Measurements from ENCODE around the gene PIK3R2. TPM values are rescaled to one million over a fixed set of nuclear protein-coding genes. Genes with fewer than 3 reads are reported as not detected.

The PIK3R2 gene
- total RNA-seq, 4 donors from 2014 or later: 12.2 to 38.1 (median 15.7) TPM

DNA sequence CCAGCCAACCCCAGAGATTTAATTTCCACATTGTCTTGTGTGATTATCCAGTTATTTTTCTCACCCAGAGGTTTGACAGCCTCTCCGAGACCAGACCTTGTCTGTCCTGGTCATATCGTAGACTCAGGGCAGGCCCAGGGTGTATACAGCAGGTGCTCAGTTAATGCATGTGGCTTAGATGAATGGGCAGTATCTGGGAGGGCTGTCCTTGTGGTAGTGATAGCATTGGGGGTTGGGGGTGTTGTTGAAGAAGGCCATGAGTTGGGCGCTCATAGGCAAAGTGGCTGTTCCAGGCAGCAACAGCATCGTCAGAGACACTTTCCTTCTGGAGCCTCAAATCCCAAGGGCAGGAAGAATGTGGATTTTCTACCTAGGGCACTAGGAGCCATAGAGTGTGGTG is 38.5 kb upstream of the PIK3R2 start:
- Histone ChIP-seq H3K27me3 (peaks cover 0 to 12% of the 10 kb centered on the region in 2 donors), H3K27ac (no peak overlapping the region), H3K4me1 (peaks cover 3 to 44% (median 31%) of the 10 kb centered on the region in 4 donors), H3K36me3 (peaks cover 0 to 12% (median 0%) of the 10 kb centered on the region in 3 donors), H3K4me3 (no peak overlapping the region), H3K9me3 (no peaks in the 10 kb centered on the region)
- no peak for DNase-seq (ENCODE audit: low spot score in 2 of 2)
- TF ChIP-seq, protein P1, sequence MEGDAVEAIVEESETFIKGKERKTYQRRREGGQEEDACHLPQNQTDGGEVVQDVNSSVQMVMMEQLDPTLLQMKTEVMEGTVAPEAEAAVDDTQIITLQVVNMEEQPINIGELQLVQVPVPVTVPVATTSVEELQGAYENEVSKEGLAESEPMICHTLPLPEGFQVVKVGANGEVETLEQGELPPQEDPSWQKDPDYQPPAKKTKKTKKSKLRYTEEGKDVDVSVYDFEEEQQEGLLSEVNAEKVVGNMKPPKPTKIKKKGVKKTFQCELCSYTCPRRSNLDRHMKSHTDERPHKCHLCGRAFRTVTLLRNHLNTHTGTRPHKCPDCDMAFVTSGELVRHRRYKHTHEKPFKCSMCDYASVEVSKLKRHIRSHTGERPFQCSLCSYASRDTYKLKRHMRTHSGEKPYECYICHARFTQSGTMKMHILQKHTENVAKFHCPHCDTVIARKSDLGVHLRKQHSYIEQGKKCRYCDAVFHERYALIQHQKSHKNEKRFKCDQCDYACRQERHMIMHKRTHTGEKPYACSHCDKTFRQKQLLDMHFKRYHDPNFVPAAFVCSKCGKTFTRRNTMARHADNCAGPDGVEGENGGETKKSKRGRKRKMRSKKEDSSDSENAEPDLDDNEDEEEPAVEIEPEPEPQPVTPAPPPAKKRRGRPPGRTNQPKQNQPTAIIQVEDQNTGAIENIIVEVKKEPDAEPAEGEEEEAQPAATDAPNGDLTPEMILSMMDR (IDR thresholded peaks at IDR 0.05): no peak
- no peak for TF ChIP-seq POLR2A (IDR thresholded peaks at IDR 0.05)
- TF ChIP-seq EP300 (IDR thresholded peaks at IDR 0.05): no peak
- 91 to 95% methylated on average over 4 of the region's 4 CpGs for WGBS, 2 donors

GRCh38 chr19:18117364-18117691 is 35.6 kb upstream of the PIK3R2 start:
- WGBS, 2 donors: 21% methylated on average over 11 of the region's 11 CpGs
- peak overlapping the region in 1 of 4 donors; percentile 88 for H3K27ac ChIP-seq
- TF ChIP-seq, protein P1 (IDR thresholded peaks at IDR 0.05): no peak
- TF ChIP-seq POLR2A (IDR thresholded peaks at IDR 0.05) (no peak), EP300 (IDR thresholded peaks at IDR 0.05) (no peak)

GRCh38 chr19:18117692-18118378 is 35.1 kb upstream of the PIK3R2 start:
- Histone ChIP-seq H3K27ac (peak overlapping the region; percentile 55 to 91 (median 87)), H3K4me1 (peaks cover 3 to 32% (median 22%) of the 10 kb centered on the region in 4 donors), H3K27me3 (no peaks in the 10 kb centered on the region), H3K4me3 (peak overlapping the region; percentile 60 to 92 (median 78)), H3K36me3 (peaks cover 0 to 27% (median 2%) of the 10 kb centered on the region in 3 donors), H3K9me3 (no peaks in the 10 kb centered on the region)
- 0 to 1% methylated on average over 19 to 49 of the region's 86 CpGs for WGBS, 2 donors
- TF ChIP-seq EP300 (IDR thresholded peaks at IDR 0.05): no peak
- no peak for TF ChIP-seq POLR2A (IDR thresholded peaks at IDR 0.05)
- TF ChIP-seq, protein P1 (IDR thresholded peaks at IDR 0.05): no peak
- peak; percentile 78 to 79 for DNase-seq (ENCODE audit: low spot score in 2 of 2)

More at GRCh38 chr19:18117364-18117691, 35.6 kb upstream of the PIK3R2 start:
- H3K27me3 ChIP-seq: no peaks in the 10 kb centered on the region
- DNase-seq (ENCODE audit: low spot score in 2 of 2): no peak
- peaks cover 3 to 37% (median 22%) of the 10 kb centered on the region in 4 donors for H3K4me1 ChIP-seq
- H3K9me3 ChIP-seq: no peaks in the 10 kb centered on the region
- peak overlapping the region in 3 of 4 donors; percentile 22 to 77 (median 24) for H3K4me3 ChIP-seq
- H3K36me3 ChIP-seq: peaks cover 0 to 22% (median 0%) of the 10 kb centered on the region in 3 donors

DNA sequence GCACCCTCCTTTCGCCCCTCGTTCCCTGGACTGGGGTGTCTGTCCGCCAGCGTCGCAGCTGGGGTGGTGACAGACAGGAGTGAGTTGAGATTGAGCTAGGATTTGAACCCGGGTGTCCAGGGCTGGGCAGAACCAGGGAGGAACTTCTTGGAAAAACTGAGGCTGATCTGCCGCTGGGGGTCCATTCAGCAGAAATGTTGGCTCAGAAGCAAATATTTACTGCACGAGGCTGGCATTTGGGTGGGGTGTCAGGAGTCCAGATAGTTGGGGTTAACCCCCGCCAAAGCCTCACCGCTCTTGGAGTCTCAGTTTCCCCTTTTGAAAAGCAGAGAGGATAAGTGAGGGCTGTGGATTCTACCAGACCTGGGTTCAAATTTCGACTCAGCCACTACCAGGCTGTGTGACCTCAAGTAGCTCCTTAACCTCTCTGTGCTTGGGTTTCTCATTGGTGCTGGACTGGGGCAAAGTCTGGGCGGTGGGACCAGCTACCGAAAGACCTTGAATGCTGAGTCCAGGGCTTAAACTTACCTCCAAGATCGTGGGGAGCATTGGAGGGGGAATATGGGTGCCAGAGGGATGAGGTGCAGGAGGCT is 34.4 kb upstream of the PIK3R2 start:
- no peaks in the 10 kb centered on the region for H3K27me3 ChIP-seq
- DNase-seq (ENCODE audit: low spot score in 2 of 2): no peak
- 28 to 30% methylated on average over 14 of the region's 14 CpGs for WGBS, 2 donors
- peaks cover 3 to 31% (median 22%) of the 10 kb centered on the region in 4 donors for H3K4me1 ChIP-seq
- H3K27ac ChIP-seq: peak overlapping the region; percentile 55 to 91 (median 87)
- peak overlapping the region; percentile 60 to 92 (median 78) for H3K4me3 ChIP-seq
- TF ChIP-seq EP300 (IDR thresholded peaks at IDR 0.05): peak in 1 of 2 donors; percentile 1
- TF ChIP-seq, protein P1 (IDR thresholded peaks at IDR 0.05): no peak
- H3K9me3 ChIP-seq: no peaks in the 10 kb centered on the region
- peaks cover 0 to 33% (median 4%) of the 10 kb centered on the region in 3 donors for H3K36me3 ChIP-seq
